ENCODE measurements around the gene ADAM30.

ADAM30 gene

DNA sequence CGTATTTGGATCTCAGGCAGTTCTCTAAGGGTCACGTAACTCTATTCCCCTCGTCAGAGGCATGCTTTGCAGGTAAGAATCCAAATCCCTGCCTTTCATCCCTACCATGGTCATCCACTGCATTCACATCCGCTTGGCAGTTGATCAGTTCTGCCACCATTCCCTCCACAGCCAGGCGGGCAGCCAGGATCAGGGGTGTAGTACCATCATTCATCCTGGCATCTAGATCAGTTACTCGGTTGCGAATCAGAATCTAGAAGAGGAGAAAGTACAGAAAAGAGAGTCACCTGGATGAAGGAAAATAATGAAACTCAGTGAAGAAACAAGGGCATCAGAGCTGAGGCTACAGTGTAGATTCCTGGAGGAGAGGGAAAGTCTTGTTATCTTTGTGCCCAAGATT is 22.0 kb upstream of the ADAM30 start:
- TF ChIP-seq, protein P1, sequence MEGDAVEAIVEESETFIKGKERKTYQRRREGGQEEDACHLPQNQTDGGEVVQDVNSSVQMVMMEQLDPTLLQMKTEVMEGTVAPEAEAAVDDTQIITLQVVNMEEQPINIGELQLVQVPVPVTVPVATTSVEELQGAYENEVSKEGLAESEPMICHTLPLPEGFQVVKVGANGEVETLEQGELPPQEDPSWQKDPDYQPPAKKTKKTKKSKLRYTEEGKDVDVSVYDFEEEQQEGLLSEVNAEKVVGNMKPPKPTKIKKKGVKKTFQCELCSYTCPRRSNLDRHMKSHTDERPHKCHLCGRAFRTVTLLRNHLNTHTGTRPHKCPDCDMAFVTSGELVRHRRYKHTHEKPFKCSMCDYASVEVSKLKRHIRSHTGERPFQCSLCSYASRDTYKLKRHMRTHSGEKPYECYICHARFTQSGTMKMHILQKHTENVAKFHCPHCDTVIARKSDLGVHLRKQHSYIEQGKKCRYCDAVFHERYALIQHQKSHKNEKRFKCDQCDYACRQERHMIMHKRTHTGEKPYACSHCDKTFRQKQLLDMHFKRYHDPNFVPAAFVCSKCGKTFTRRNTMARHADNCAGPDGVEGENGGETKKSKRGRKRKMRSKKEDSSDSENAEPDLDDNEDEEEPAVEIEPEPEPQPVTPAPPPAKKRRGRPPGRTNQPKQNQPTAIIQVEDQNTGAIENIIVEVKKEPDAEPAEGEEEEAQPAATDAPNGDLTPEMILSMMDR (IDR thresholded peaks at IDR 0.05; ENCODE audit: low read depth, low read length, missing control alignments): no peak
- DNase-seq (ENCODE audit: low read depth): no peak
- H3K4me3 ChIP-seq (ENCODE audit: low read depth, low read length): no peak overlapping the region
- in situ Hi-C loops (cut with HindIII; ENCODE audit: low sequenced_read_pairs): no loop called here

DNA sequence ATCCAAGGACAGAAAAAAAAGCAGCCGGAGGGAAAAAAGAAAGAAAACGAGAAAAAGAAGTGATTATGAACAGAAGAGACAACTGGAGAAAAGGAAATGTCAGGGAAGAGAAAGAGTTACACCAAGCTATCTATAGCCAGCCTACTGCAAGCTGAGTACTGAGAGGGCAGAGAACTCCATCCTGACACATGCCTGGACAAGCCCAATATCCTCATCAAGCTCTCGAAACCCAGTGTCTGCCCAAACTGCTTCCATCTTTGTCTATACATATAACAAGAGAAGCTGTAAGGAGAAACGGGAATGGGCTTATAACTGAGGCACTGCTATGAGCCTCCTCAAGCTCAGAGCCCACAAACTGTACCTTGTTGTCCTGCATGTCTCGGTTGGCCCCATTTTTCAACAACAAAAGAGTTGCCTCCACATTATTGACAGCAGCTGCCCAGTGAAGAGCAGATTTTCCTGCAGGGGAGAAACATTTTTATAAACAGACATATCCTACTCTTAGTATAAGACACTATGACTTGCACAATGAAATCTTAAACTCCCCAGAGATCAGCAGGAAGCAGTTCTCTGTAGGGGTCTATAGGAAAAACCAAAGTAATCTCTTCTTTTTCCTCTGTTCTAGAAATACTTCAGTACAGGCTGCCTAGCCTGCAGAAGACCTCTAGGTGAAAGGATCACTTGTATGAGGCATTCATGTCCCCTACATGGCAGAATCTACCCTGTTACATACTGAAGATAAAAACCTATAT is 21.2 kb upstream of the ADAM30 start:
- no peak overlapping the region for H3K4me3 ChIP-seq (ENCODE audit: low read depth, low read length)
- in situ Hi-C loops (cut with HindIII; ENCODE audit: low sequenced_read_pairs): no loop called here
- TF ChIP-seq, protein P1 (IDR thresholded peaks at IDR 0.05; ENCODE audit: low read depth, low read length, missing control alignments): no peak
- DNase-seq (ENCODE audit: low read depth): no peak

DNA sequence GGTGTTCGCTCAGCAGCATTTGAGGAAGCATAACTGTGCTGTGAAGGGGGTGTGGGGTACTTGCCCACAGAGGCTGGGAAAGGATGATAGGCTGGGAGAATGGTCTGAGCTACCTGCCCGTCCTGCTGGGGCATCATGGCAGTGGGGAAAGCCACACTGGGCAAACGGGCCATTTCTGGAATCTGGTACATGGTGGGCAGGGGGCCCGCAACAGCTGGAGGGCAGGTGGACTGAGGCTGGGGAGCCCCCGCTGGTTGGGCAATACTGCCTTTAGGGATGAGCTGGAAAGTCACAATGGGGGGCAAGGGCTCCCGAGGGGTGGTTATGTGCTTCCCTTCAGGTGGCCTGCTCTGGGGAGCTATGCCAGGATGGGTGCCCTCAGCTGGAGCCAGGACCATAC is 19.2 kb upstream of the ADAM30 start:
- H3K4me3 ChIP-seq (ENCODE audit: low read depth, low read length): no peak overlapping the region
- no peak for DNase-seq (ENCODE audit: low read depth)
- in situ Hi-C loops (cut with HindIII; ENCODE audit: low sequenced_read_pairs): no loop called here
- TF ChIP-seq, protein P1 (IDR thresholded peaks at IDR 0.05; ENCODE audit: low read depth, low read length, missing control alignments): no peak

DNA sequence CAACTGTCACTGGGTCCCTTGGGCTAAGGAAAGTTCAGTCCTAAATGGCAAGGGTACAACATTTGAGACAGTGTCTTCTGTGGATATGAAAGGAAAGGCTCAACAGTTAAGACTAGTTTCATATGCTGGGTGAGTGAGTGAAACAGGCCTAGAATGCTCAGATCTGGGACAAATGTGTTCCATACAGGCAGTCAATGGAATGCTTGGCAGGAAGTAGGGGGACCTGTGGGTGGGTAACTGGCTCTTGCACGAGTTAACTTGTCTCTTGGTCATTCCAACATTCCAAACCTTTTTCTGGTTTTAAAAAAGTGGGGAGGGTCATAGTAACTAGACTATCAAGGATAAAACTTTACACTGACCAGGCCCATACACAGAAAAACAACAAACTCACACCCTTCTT is 17.8 kb upstream of the ADAM30 start:
- no peak overlapping the region for H3K4me3 ChIP-seq (ENCODE audit: low read depth, low read length)
- TF ChIP-seq, protein P1 (IDR thresholded peaks at IDR 0.05; ENCODE audit: low read depth, low read length, missing control alignments): no peak
- DNase-seq (ENCODE audit: low read depth): no peak
- in situ Hi-C loops (cut with HindIII; ENCODE audit: low sequenced_read_pairs): no loop called here

DNA sequence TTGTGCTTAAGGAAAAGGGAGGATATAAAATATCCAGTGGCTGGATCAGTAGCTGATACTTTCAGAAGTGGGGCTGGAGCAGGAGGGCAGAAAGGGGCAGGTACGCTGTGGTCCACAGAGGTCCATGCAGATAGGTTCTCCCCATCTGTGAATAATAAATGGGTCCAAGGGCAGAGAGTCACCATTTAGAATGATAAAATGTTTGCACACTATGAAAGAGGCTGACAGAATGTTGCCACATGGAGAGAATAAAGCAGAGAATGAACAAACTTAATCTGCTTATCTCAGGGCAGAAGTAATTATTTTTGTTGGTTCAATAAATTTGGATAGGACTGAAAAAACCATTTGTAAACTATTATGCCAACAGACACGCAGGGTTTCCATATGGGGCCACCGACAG is 16.6 kb upstream of the ADAM30 start:
- no peak overlapping the region for H3K4me3 ChIP-seq (ENCODE audit: low read depth, low read length)
- TF ChIP-seq, protein P1 (IDR thresholded peaks at IDR 0.05; ENCODE audit: low read depth, low read length, missing control alignments): no peak
- no peak for DNase-seq (ENCODE audit: low read depth)
- in situ Hi-C loops (cut with HindIII; ENCODE audit: low sequenced_read_pairs): no loop called here

DNA sequence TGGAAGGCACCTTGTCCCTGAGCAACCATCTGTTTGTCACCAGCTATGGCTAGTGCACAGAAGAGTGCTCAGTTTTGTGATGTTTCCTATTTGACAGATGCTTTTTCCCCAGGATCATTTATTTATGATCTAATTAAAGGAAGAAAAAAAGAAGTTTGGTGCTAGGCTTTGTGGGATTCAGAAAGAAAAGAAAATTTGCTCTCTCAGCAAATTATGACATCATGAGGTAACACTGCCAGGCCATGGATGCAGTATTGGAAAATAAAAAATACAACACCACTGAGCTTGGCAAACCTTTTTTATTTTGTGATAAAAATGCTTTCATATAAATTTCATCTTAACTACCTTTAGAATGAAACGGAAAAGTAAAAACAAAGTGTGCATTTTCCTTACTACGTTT is 15.5 kb upstream of the ADAM30 start:
- TF ChIP-seq, protein P1 (IDR thresholded peaks at IDR 0.05; ENCODE audit: low read depth, low read length, missing control alignments): no peak
- DNase-seq (ENCODE audit: low read depth): no peak
- in situ Hi-C loops (cut with HindIII; ENCODE audit: low sequenced_read_pairs): no loop called here
- no peak overlapping the region for H3K4me3 ChIP-seq (ENCODE audit: low read depth, low read length)
